GM12891 (cell line): Measurements from ENCODE around the gene GAGE10.

Experiments
- POLR2A ChIP-seq: IDR thresholded peaks from 2 replicates; pipeline ENCODE4 v1.6.1; 2011; ENCODE audit warnings: low read depth, low read length, control low read depth
- POLR2AphosphoS5 ChIP-seq: IDR thresholded peaks from 2 replicates; pipeline ENCODE4 v1.6.1; 2011; ENCODE audit warnings: low read depth, low read length, control low read depth
- SPI1 ChIP-seq: IDR thresholded peaks from 2 replicates; pipeline ENCODE4 v1.6.1; 2011; ENCODE audit warnings: low read depth, low read length, control low read depth
- TAF1 ChIP-seq: IDR thresholded peaks from 2 replicates; pipeline ENCODE4 v1.6.1; 2011; ENCODE audit warnings: low read depth, low read length, control low read depth

DNA sequence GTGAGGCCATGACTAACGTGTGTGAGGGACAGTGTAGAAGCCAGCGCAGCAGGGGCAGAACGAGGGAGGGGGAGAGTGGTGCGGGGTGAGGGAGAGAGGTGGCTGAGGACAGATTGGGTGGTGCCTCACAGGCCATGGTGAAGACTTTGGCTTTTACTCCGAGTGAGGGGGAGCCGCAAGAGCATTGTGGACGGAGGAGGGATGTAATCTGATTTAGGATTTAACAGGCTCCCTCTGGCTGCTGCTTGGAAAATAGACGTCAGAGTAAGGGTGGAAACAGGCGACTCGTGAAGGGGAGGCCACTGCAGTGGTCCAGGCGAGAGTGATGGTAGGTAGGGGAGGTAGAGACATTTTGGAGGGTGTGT lies 20.8 kb upstream of the GAGE10 start:
- TF ChIP-seq POLR2AphosphoS5, result no peak
- no peak for TF ChIP-seq TAF1
- TF ChIP-seq POLR2A, result no peak
- TF ChIP-seq SPI1, result no peak
